KBM-7 (cell line): ENCODE measurements around the gene IRF7.

Experiments
- DNase-seq: peaks from one replicate; pipeline ENCODE4 v3.0.0-alpha.2; 2015
- in situ Hi-C: fragments of 300-500 bp; cut with MboI; formaldehyde crosslinking; loops from 2 replicates; pipeline ENCODE4 v1.14.3; 2020; ENCODE audit warnings: low sequenced_read_pairs, low pct_unique_long_range_greater_than_20kb, mixed read lengths

IRF7 gene

GRCh38 chr11:592918-593317, 22.8 kb downstream of the IRF7 start:
- in situ Hi-C loops, result no loop called here
- no peak for DNase-seq

DNA sequence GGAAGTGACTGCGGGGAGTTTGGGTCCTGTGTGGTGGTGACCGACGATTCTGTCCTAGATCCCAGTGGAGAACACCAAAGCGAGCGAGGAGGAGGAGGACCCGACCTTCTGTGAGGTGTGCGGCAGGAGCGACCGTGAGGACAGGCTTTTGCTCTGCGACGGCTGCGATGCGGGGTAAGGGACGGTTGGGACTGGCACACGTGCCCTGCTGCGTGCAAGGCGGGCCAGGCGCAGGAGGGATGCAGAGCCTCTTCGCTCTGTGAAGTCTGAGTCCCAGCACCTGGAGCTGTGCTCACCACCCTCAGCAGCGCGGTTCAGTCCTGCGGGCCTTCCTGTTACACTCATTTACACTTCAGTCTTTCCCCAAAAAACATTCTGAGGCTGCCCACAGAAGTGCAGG, 23.2 kb downstream of the IRF7 start:
- in situ Hi-C loops, result no loop called here
- DNase-seq, result no peak

DNA sequence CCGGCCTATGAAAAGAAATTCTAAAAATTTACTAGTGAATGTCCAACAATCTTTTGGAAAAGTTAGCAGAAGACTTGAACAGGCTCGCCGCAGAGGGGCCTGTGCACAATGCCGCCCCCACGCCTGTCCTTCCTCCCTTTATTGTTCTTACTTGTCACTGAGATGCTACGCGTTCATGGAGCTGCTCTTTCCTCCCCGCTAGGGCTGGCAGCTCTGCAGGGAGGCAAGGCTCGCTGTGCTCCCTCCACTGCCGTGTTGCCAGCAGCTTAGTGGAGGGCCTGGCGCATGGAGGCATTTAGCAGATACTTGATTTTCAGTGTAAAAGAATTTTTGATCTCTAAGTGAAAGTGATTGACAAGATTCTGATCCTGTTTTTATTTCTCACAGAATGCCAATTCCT, 24.8 kb downstream of the IRF7 start:
- DNase-seq, result no peak
- in situ Hi-C loops, result no loop called here

- no peak for DNase-seq
- in situ Hi-C loops, result no loop called here
Measured at GRCh38 chr11:589798-590197, 26.0 kb downstream of the IRF7 start.

- peak; percentile 29 for DNase-seq
Measured at GRCh38 chr11:587978-588380, 27.8 kb downstream of the IRF7 start.

GRCh38 chr11:587546-587945, 28.2 kb downstream of the IRF7 start:
- in situ Hi-C loops, result no loop called here
- DNase-seq, result no peak

More at GRCh38 chr11:587978-588380, 27.8 kb downstream of the IRF7 start:
- in situ Hi-C loops, result no loop called here

DNA sequence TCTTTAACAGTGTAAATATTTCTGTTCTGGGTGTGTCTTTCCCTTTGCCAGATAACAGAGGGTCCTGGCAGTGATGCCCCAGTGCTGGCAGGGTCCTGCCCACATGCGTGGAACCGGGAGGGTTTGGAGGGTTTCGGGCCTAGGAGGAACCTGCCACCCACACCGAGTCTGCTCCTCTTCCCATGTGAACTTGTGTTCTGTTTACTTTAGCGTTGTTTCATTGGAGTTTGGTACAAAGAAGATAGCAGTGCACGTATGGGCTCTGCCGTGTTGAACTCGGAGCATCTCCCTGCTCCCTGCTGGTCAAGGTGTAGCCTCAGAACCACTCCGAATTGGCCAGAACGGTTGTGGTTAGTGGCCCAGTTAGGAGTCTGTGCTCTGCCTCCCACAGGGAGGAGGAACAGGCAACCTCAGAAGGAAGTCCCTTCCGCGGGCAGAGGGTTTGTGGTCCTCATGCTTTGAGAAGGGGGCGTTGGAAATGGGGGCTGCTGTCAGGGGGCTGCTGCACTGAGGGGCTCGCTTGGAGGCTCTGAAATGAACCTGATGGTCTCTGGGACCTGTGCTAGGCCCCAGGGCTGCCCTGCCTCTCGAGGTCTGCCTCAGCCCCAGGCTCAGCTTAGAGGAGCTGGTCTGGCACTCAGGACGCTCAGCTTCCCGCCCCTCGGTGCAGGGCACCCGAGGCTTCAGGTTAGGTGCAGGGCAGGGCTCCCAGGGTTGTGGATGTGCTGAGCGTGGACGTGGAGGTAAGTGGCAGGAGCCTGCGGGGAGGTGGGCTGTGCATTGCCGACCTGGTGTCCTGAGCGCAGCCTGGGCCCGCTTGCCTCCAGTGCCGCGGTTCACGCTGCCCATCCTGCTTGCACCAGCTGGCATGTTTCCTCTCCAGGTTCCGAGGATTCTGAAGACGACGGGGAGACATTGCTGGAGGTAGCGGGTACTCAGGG, 29.1 kb downstream of the IRF7 start:
- in situ Hi-C loops, result no loop called here
- no peak for DNase-seq

DNA sequence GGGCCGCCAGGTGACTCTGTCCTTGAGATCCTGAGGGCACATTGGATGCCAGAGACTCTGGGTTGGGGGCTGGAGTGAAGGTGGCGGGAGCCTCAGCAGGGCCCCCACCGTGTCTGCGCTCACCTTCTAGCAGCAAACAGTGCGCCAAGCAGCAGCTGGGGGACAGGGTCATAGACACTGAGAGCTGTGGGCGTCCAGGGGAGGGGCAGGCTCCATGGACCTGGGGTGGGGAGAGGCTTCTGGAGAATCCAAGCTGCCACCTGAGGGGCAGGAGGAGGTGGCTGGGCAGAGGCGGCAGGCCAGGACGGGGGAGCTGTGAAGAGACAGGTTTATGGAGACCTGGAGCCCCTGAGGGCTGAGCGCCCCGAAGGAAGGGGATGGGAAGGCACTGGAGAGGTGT, 31.5 kb downstream of the IRF7 start:
- in situ Hi-C loops, result no loop called here

GRCh38 chr11:581752-582151, 34.0 kb downstream of the IRF7 start:
- in situ Hi-C loops, result no loop called here
- no peak for DNase-seq

More for the DNA sequence above, 31.5 kb downstream of the IRF7 start:
- DNase-seq, result no peak

DNA sequence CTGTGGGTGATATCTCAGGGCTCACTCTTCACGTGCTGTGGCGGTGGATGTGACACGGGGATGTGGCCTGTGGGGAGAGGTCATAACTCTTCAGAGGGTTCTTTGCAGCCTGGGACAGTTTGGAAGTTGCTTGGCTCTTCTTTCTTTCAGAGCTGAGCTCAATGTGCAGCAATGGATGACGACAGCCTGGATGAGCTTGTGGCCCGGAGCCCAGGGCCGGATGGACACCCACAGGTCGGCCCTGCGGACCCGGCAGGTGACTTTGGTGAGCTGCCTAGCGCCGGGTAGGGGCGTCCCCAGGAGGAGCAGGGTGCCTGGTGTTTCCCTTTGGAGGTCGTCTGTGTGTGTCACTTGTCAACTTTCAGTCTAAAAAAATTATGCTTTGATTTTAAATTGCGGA, 34.4 kb downstream of the IRF7 start:
- in situ Hi-C loops, result no loop called here
- DNase-seq, result no peak

DNA sequence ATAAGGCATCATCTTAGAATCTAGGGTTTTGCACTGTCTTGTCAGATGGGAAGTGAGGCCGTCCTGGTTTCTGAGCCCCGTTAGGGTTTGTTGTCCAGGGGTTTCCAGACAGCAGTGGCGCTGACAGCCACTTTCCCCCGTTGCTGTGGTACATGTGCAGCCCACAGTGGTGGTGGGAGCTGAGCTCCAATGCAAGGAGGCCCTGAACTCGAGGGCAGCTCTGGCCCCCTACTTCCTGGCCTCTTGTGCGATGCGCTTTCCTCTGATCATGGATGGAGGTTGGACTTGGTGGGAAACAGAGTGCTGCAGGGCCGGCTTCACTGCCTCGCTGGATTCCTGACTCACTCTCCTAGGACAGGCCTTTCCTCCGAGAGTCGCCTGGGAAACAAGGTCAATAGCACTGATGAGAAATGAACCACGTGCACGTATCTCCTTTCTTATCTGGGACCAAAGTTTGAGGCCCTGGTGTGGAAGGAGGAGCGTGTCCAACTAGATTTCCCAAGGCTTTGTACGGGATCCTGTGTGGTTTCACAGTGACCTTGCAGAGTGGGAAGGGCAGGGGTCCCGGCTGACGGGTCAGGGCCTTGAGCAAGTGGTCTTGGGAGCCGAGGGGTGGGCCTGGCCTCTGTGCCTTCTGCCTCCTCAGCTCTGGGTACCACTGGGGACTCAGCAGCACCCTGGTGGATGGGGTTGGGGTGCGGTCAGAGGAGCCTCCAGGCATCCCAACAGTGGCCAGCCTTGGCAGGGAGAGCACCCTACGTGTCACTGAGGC, 35.7 kb downstream of the IRF7 start:
- in situ Hi-C loops, result no loop called here
- no peak for DNase-seq

DNA sequence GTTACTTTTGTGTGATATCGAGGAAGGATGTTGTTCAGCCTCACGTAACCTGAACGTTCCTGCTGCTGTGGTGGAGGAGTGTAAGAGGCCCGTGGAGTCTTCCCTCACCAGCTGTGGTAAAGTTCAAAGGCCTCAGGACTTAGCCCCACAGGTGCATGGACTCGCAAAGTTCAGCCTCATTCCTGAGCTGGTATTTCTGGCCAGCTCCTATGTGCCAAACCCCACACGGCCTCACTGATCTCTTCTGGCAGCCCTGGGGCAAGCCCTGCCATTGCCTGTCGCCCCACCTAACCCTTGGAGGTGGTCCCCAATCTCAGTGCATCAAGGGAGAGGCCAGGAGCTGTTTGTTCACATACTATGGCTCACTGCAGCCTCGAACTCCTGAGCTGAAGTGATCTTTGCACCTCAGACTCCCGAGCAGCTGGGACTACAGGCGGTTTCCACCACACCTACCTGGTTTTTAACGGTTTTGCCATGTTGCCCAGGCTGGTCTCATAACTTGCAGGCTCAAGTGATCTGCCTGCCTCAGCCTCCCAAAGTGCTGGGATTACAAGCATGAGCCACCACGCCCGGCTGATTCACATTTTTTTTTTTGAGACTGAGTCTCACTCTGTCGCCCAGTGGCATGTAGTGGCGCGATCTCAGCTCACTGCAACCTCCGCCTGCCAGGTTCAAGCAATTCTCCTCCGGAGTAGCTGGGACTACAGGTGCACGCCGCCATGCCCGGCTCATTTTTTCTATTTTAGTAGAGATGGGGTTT, 37.3 kb downstream of the IRF7 start:
- in situ Hi-C loops, result no loop called here
- no peak for DNase-seq

DNA sequence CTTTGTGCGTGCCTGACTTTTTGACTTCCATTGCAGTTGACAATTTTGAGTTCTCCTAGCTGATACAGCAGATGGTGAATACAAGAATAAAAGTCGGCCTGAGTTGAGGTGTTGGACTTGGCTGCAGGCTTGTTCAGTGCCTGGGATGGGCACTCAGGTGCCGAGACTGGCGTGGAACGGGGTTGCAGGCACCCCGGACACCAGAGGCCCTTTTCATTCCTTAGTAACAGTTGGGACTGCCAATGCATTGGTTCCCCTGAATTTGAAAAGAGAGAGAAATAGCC, 38.2 kb downstream of the IRF7 start:
- in situ Hi-C loops, result no loop called here
- no peak for DNase-seq

- no peak for DNase-seq
- in situ Hi-C loops, result no loop called here
Measured at GRCh38 chr11:576811-577610, 38.7 kb downstream of the IRF7 start.

GRCh38 chr11:575996-576768, 39.6 kb downstream of the IRF7 start, which contains the start of gene PHRF1:
Gene PHRF1 (plus strand): TSS chr11:576470. CDS start chr11:581513, 5,043 bp downstream.
- DNase-seq, result peak; percentile 91
- in situ Hi-C loops, result no loop called here

GRCh38 chr11:575313-575995, 40.3 kb downstream of the IRF7 start:
- peak; percentile 52 for DNase-seq
- in situ Hi-C loops, result no loop called here

DNA sequence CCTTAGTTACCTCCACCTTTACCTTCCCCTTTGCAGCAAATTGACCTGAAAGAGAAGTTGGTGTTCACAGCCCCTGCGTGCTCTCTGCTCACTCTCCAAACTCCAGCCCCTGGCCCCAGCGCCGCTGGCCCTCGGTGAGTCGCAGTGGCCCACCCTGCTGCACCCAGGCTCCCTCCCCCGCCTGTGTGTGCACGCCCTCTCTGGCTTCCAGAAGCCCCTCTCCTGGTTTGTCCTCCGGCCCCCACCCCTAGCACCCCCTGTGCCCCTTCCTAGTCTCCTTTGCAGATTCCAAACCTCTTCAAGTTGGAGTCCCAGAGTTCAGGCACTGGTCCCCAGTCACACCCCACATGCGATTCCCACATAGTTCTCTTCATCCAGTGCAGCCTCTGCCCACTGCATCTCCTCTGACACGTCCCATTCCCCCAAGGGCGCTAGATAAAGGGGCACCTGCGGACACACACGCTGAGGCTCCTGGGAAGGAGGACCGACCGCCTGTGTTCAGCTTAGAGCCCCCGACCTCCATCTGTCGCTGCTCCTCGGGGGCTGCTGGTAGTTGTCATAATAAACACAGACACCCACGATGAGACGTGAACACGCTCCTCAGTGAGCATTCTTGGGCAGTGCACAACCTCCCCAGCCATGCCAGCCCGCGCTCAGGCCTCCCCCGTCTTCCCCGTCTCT, 41.0 kb downstream of the IRF7 start:
- in situ Hi-C loops, result no loop called here
- no peak for DNase-seq
